Measurements from ENCODE around the gene UBE2Q2. TPM values are rescaled to one million over a fixed set of nuclear protein-coding genes. Genes with fewer than 3 reads are reported as not detected.
A peak's percentile ranks its signal among the peaks of the same experiment; 100 is the strongest.

The UBE2Q2 gene
- total and polyA plus RNA-seq, 9 of the 15 experiments (the other 6 are each of a cell fraction or from before 2014, with no cell fraction given) = 6.2 to 24.0 (median 16.2) TPM

DNA sequence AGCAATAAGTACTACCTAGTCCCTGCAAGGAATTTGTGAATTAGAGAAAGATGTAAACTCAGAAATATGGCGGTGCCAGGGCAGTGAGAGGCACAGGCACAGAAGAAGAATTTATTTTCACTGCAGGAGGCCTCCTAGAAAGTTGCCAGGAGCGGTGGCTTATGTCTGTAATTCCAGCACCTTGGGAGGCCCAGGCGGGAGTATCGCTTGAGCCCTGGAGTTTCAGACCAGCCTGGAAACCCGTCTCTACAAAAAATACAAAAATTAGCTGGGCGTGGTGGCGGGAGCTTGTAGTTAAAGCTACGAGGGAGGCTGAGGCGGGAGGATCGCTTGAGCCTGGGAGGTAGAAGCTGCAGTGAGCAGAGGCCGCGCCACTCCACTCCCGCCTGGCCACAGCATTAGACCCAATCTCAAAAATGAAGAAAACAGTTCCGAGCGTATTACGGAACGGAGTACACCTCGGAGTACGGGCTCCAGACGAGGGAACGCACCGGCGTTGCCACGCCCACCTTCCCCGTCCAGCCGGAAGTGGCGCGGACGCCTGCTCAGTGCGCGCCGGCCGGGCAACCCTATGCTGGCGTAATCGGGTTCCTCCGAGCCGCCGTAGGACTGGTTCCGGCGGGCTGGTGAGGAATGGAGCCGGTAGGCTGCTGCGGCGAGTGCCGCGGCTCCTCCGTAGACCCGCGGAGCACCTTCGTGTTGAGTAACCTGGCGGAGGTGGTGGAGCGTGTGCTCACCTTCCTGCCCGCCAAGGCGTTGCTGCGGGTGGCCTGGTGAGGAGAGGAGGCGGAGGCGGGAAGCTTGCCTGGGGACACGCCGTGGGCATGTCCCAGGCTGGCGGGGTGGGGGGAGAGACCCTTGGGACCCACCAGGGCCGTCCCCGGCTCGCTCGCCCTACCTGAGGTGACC lies 60.3 kb downstream of the UBE2Q2 start, which contains the start of gene FBXO22 (continued):
- TF ChIP-seq TOE1 (IDR thresholded peaks at IDR 0.05; ENCODE audit: borderline replicate concordance) (peak; percentile 77; the same call in 1 of the 2 replicates), TOE1 (CRISPR knock-in tag; IDR thresholded peaks at IDR 0.05; ENCODE audit: borderline replicate concordance, low read depth) (0 out of 2 replicates have a peak, but pooled peaks have one; percentile 33), SIN3A (IDR thresholded peaks at IDR 0.05; ENCODE audit: borderline replicate concordance in 2 of 2, control insufficient read depth in 1 of 2, low read depth in 2 of 2, low read length in 2 of 2) (peak; percentile 93; a peak in 3 of 4 replicates), ARNT (IDR thresholded peaks at IDR 0.05) (0 out of 4 replicates have a peak, but pooled peaks of 1 of the 2 experiments have one; percentile 33), POLR2G (IDR thresholded peaks at IDR 0.05; ENCODE audit: low read depth, low read length) (peak; percentile 97), TAF1 (IDR thresholded peaks at IDR 0.05; ENCODE audit: control insufficient read depth, extremely low read depth, insufficient read depth, low read length, severe bottlenecking) (peak; percentile 89), ZFX (CRISPR knock-in tag; IDR thresholded peaks at IDR 0.05) (peak; percentile 71), CEBPB (tag; IDR thresholded peaks at IDR 0.05) (peak; percentile 79), ZNF609 (CRISPR knock-in tag; IDR thresholded peaks at IDR 0.05; ENCODE audit: borderline replicate concordance) (peak; percentile 70; the same call in 1 of the 2 replicates), ZBTB7A (IDR thresholded peaks at IDR 0.05; ENCODE audit: borderline replicate concordance, control insufficient read depth, low read depth, low read length) (peak; percentile 76; the same call in 1 of the 2 replicates)
- TF ChIP-seq, protein P1, sequence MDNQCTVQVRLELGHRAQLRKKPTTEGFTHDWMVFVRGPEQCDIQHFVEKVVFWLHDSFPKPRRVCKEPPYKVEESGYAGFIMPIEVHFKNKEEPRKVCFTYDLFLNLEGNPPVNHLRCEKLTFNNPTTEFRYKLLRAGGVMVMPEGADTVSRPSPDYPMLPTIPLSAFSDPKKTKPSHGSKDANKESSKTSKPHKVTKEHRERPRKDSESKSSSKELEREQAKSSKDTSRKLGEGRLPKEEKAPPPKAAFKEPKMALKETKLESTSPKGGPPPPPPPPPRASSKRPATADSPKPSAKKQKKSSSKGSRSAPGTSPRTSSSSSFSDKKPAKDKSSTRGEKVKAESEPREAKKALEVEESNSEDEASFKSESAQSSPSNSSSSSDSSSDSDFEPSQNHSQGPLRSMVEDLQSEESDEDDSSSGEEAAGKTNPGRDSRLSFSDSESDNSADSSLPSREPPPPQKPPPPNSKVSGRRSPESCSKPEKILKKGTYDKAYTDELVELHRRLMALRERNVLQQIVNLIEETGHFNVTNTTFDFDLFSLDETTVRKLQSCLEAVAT (IDR thresholded peaks at IDR 0.05) = peak in 1 of 2 experiments; percentile 63; a peak in 1 of 4 replicates
- TF ChIP-seq, protein P2, sequence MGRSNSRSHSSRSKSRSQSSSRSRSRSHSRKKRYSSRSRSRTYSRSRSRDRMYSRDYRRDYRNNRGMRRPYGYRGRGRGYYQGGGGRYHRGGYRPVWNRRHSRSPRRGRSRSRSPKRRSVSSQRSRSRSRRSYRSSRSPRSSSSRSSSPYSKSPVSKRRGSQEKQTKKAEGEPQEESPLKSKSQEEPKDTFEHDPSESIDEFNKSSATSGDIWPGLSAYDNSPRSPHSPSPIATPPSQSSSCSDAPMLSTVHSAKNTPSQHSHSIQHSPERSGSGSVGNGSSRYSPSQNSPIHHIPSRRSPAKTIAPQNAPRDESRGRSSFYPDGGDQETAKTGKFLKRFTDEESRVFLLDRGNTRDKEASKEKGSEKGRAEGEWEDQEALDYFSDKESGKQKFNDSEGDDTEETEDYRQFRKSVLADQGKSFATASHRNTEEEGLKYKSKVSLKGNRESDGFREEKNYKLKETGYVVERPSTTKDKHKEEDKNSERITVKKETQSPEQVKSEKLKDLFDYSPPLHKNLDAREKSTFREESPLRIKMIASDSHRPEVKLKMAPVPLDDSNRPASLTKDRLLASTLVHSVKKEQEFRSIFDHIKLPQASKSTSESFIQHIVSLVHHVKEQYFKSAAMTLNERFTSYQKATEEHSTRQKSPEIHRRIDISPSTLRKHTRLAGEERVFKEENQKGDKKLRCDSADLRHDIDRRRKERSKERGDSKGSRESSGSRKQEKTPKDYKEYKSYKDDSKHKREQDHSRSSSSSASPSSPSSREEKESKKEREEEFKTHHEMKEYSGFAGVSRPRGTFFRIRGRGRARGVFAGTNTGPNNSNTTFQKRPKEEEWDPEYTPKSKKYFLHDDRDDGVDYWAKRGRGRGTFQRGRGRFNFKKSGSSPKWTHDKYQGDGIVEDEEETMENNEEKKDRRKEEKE (IDR thresholded peaks at IDR 0.05; ENCODE audit: borderline replicate concordance in 1 of 2, control insufficient read depth in 1 of 2, low read depth in 2 of 2, low read length in 1 of 2) = peak in 1 of 2 experiments; percentile 90; a peak in 2 of 4 replicates

Measured in K562 (cell line).